GM18909 (cell line): ENCODE measurements around the gene MAPK10.
"Not testable (repeated sequence)": the region's sequence is repeated elsewhere in the genome, so short reads cannot be mapped to it uniquely, and the experiment has no call there.

Experiments used
- ATAC-seq: cut with Tn5 transposase; IDR thresholded peaks from one replicate; pipeline ENCODE4 v1.9.1; 2021; ENCODE audit warnings: mild to moderate bottlenecking; ENCODE audit not compliant: unreplicated experiment, poor library complexity

Gene MAPK10

GRCh38 chr4:86344127-86344526 lies 15.7 kb downstream of the MAPK10 start:
- ATAC-seq: no peak

DNA sequence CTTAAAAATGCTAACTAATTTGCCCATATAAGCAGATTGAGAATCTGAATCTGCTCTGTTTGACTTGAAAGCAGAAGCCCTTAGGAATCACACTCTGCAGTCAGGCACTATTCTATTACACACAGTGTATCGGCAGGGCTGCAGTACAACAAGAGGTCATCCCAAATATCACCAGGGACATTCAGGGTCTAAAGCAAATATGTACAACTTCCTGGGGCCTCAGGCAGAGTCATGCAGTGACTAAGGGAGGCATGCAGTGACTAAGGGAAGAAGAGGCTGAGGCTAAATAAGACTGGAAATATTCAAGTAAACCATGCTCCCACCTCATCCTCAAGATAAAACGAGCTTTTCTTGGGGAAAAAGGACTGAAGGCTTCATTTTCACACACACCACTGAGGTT lies 20.9 kb downstream of the MAPK10 start:
- no peak for ATAC-seq

- no peak for ATAC-seq
Measured at GRCh38 chr4:86338521-86338920, 21.3 kb downstream of the MAPK10 start.

DNA sequence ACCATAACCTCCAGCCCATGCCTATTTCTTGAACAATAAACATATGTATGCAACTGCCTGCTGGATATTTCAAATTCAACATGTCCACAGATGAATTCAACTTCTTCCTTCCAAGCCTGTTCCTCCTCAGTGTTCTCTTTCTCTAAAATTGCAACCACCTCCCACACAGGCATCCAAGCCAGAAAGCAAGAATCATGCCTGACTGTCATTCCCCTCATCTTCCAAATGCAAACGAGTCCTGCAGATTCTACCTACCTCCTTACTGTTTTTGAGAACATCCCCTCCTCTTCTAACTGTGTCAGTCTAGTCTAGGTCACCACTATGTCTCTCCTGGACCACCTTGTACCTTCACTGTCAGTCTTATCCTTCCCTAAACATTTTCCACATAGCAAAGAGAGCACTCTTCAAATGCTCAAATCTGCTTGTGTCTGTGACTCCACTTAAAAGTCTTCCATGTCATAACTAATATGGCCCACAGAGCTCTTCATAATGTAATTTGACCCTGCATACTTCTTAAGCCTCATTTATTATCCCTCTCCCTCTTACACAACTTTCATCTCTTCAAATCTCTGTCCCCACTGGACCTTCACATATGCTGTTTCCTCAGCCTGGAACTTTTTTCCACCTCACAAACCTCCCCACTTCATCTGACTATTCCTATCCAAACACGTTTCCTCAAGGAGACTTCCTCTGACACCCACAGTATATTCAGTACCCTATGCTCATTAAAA lies 25.7 kb downstream of the MAPK10 start:
- no peak for ATAC-seq

DNA sequence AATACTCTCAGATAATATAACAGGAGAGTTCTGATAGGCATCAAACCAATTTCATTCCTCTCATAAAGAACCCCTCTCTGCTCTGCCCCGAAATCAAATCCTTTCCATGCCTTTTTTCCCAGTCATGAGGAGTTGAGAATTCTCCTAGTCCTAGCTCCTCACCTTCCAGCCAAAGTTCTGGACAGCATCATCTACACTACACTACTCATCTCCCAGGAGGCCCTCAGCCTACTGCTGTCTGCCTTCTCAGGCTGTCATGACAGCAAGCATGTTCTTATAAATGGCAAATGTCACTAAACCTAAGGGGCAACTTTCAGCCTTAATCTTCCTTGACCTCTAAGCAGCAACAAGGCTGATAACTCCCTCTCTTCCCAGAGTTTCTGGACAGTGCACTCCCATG lies 26.6 kb downstream of the MAPK10 start:
- no peak for ATAC-seq

- ATAC-seq: no peak
Measured at GRCh38 chr4:86330961-86331742, 28.7 kb downstream of the MAPK10 start.

GRCh38 chr4:86330411-86330810 lies 29.4 kb downstream of the MAPK10 start:
- not testable (repeated sequence) for ATAC-seq

DNA sequence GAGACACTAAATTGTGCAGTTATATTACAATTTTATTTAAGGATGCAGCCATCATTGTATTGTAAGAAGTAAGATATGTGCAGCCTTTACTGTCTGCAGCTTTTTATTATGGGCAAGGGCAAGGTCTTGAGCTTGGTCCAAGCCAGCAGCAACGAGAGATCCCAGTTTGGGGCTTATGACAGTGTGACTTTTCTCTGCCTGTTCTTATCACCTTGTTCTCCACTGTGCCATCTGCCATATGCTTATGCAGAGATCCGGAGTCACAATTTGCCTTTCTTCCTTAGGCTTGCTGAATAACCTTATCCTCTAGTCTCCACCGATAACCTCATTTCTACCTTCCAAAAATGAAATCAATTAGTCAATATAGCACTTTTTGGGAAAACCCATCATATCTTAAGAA lies 30.4 kb downstream of the MAPK10 start:
- ATAC-seq: no peak

DNA sequence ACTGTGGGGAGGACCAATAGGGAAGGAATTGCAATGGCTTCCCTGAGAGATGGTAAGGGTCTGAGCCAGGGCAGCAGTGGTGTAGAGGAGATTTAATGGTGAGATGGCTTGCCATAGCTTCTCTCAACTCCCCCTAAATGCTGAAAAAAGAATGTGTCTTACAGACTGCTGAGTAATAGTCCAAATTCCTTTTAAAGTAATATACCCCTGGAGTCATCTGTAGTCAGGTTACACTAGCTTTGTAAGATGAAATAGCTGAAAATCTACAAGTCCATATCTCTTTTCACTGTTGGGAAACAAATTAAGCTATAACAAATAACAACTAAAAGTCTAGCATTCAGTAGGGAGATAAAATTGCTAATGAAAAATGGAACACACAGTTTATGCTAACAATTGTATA lies 33.5 kb downstream of the MAPK10 start:
- ATAC-seq: no peak

- no peak for ATAC-seq
Measured at GRCh38 chr4:86319390-86319789, 40.5 kb downstream of the MAPK10 start.

GRCh38 chr4:86315579-86315978 lies 44.3 kb downstream of the MAPK10 start:
- ATAC-seq: no peak

DNA sequence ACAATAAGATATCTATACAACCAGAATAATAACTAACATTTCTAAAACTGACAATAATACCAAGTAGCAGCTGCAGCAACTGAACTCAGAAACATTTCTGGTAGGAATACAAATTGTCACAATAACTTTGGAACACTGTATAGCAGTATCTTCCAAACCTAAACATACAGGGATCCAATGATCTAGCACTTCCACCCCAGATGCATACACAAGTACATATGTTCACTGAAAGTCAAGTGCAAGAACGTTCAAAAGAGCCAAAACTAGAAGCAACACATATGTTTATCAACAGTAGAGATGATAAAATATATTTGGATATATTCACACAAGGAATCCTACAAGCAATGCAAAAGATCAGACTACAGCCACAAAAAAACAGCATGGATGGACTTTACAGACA lies 46.2 kb downstream of the MAPK10 start:
- no peak for ATAC-seq

GRCh38 chr4:86307432-86307831 lies 52.4 kb downstream of the MAPK10 start:
- ATAC-seq: no peak

GRCh38 chr4:86306816-86307215 lies 53.0 kb downstream of the MAPK10 start:
- no peak for ATAC-seq

DNA sequence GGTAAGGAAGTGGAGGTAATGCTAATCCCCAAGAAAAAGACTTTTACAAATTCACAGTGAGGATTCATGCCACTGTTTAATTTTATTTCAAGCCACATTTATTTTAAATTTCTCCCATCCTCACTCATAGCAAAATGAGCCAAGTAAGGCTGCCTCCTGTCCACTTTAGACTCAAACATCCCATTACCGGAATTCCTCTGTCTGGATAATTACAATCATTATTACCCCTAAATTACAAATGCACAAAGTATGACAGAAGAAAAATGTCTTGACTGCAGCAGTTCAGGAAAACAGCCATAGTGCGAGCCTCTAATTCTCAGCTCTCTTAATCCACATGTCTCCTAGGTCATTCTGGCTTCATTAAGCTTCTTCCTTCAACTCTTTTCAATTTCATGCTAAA lies 57.0 kb downstream of the MAPK10 start:
- no peak for ATAC-seq

GRCh38 chr4:86302251-86302650 lies 57.6 kb downstream of the MAPK10 start:
- no peak for ATAC-seq

- no peak for ATAC-seq
Measured at GRCh38 chr4:86300516-86300915, 59.3 kb downstream of the MAPK10 start.

- no peak for ATAC-seq
Measured at GRCh38 chr4:86296865-86297264, 63.0 kb downstream of the MAPK10 start.

- ATAC-seq: no peak
Measured at GRCh38 chr4:86294883-86295282, 65.0 kb downstream of the MAPK10 start.

DNA sequence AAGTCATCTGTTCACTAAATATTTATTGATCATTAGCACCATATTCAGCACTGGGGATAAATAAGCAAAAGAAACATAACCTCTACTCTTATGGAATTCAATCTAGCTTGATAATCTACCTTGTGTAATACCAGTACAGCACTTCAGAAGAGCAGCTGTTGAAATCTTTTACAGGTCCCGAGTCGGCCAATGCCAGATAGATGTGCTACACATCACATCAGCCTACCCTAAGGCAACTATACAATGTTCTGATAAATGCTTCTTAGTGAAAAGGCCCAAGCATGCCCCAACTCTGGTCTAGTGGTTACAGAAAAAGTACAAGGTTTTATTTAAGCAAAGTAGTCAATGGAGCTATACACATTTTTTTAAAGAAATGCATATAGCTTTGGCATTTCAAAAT lies 68.7 kb downstream of the MAPK10 start:
- ATAC-seq: no peak

DNA sequence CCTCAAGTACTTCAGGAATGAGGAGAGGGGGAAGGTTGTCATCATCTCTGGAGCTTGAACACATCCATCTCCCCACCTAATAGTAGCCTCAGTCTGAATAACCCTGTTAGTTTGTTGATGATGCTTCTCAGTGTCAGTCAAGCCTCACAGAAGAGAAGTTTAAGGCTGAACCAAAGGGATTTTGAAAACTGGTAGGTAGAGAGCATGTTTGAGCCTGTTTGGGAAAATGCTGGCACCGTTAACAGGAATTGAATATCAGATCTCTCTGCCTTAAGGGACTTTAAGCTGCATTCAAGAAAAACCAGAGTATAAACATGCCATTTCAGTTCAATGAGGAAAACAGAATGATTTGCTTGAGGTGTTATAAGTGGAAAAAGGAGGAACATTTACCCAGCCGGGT lies 73.1 kb downstream of the MAPK10 start:
- no peak for ATAC-seq

- ATAC-seq: no peak
Measured at GRCh38 chr4:86283371-86283770, 76.5 kb downstream of the MAPK10 start.
